ENCODE measurements around the gene CA10.

CA10 gene

DNA sequence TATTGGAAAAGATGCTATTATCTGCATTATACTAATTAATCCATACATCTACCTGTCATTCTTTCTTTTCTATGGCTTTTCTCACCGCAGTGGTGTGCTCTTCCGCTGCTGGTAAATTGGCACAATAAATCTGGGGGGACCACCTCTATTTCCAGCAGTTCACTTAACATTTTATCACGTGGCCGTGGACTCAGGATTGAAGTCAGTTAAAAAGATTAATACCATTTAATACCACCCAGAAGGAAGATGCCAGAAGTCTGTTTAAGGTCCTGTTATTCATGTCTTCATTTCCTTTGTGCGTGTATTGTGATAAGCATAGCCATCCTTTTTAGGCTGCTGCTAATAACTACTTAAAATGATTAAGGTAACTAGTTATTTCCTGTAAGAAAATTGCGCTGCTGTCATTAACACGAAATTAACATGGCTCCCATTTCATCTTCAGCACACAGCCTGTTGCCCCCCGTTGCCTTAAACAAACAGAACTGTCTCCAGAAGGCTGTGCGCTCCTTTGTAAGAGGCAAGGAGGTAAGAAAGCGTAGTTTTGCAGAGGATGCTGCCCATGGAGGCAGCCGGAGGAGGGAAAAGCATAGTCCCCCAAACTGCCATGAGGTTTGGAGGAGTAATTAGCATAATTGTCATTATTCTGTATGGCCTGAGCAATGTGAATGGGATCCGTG lies 483.8 kb downstream of the CA10 start:
- no peaks in the 10 kb centered on the region for H3K27me3 ChIP-seq (ENCODE audit: control insufficient read depth, insufficient read depth, low read length)
- H3K9me3 ChIP-seq (ENCODE audit: control insufficient read depth, low read length), result no peaks in the 10 kb centered on the region
- no peaks in the 10 kb centered on the region for H3K36me3 ChIP-seq (ENCODE audit: control insufficient read depth, insufficient read depth, low read length)
- H3K9ac ChIP-seq, result no peak overlapping the region
- no peaks in the 10 kb centered on the region for H3K4me1 ChIP-seq
- no peak overlapping the region for H2AFZ ChIP-seq
- H3K27ac ChIP-seq, result no peak overlapping the region
- no peak overlapping the region for H3K4me3 ChIP-seq (ENCODE audit: low read depth, low read length)
- no peaks in the 10 kb centered on the region for H3K79me2 ChIP-seq
- TF ChIP-seq, protein P1, sequence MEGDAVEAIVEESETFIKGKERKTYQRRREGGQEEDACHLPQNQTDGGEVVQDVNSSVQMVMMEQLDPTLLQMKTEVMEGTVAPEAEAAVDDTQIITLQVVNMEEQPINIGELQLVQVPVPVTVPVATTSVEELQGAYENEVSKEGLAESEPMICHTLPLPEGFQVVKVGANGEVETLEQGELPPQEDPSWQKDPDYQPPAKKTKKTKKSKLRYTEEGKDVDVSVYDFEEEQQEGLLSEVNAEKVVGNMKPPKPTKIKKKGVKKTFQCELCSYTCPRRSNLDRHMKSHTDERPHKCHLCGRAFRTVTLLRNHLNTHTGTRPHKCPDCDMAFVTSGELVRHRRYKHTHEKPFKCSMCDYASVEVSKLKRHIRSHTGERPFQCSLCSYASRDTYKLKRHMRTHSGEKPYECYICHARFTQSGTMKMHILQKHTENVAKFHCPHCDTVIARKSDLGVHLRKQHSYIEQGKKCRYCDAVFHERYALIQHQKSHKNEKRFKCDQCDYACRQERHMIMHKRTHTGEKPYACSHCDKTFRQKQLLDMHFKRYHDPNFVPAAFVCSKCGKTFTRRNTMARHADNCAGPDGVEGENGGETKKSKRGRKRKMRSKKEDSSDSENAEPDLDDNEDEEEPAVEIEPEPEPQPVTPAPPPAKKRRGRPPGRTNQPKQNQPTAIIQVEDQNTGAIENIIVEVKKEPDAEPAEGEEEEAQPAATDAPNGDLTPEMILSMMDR (IDR thresholded peaks at IDR 0.05), result no peak
- H3K4me2 ChIP-seq (ENCODE audit: low read length), result no peak overlapping the region

DNA sequence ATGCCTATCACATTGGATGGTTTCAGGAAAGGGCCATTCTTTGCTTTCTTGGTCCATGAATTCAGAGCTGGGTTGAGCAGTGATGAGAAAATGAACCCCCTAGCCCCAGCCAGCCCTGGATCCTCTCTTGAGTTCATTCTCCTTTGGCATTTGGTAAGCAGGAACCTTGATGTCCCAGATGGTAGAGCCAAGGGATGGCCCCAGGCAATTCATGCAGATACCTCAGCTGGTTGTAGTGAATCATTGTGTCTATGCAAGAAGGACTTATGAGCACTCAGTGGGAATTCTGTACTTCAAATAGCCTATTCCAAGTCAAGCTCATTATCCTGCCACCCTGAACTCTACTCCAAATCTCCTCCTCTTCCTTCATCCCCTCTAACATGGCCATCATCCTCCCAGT lies 485.4 kb downstream of the CA10 start:
- no peaks in the 10 kb centered on the region for H3K4me1 ChIP-seq
- no peaks in the 10 kb centered on the region for H3K79me2 ChIP-seq
- no peak overlapping the region for H3K4me3 ChIP-seq (ENCODE audit: low read depth, low read length)
- H3K9me3 ChIP-seq (ENCODE audit: control insufficient read depth, low read length), result no peaks in the 10 kb centered on the region
- no peak overlapping the region for H3K4me2 ChIP-seq (ENCODE audit: low read length)
- H2AFZ ChIP-seq, result no peak overlapping the region
- no peaks in the 10 kb centered on the region for H3K36me3 ChIP-seq (ENCODE audit: control insufficient read depth, insufficient read depth, low read length)
- TF ChIP-seq, protein P1 (IDR thresholded peaks at IDR 0.05), result no peak
- no peaks in the 10 kb centered on the region for H3K27me3 ChIP-seq (ENCODE audit: control insufficient read depth, insufficient read depth, low read length)
- no peak overlapping the region for H3K27ac ChIP-seq
- H3K9ac ChIP-seq, result no peak overlapping the region

DNA sequence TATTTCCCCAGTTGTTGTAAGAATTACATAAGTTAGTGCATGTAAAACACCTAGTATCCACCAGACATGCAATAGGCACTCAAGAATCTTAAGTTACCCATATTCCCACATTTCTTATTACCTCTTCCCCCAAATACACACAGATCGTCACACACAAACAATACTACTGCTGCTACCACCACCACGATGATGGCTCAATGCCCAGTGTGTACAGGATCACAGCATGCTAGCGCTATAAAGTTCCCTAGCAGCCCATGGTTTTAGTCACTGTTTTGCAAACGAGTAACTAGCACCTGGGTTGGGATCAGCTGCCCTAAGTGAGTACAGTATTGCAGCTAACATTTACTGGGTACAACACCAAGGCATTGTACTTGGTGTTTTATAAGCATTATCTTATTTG lies 486.4 kb downstream of the CA10 start:
- TF ChIP-seq, protein P1 (IDR thresholded peaks at IDR 0.05), result no peak
- no peaks in the 10 kb centered on the region for H3K4me1 ChIP-seq

DNA sequence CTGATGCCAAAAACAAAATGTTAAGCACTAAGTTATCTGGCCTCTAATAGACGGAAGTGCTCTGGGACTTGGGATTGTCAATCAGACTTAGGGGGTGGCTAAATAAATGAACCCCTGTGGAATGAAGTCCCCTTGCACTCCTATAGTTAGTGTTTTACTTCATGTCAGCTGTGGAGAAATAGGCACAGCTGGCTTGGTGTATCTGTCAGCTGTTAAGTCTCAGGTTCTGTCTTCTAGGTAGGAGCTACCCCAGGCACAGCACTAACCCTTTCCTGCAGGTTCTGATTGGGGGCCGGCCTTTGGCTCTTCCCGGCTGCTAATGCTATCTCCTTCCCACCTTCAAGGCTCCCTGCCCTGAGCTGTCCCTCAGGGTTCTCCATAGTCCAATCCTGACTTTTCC lies 487.6 kb downstream of the CA10 start:
- no peak overlapping the region for H2AFZ ChIP-seq
- no peaks in the 10 kb centered on the region for H3K36me3 ChIP-seq (ENCODE audit: control insufficient read depth, insufficient read depth, low read length)
- TF ChIP-seq, protein P1 (IDR thresholded peaks at IDR 0.05), result no peak
- H3K9me3 ChIP-seq (ENCODE audit: control insufficient read depth, low read length), result no peaks in the 10 kb centered on the region
- no peaks in the 10 kb centered on the region for H3K79me2 ChIP-seq
- H3K4me3 ChIP-seq (ENCODE audit: low read depth, low read length), result no peak overlapping the region
- no peak overlapping the region for H3K9ac ChIP-seq
- H3K4me2 ChIP-seq (ENCODE audit: low read length), result no peak overlapping the region
- no peaks in the 10 kb centered on the region for H3K27me3 ChIP-seq (ENCODE audit: control insufficient read depth, insufficient read depth, low read length)
- H3K4me1 ChIP-seq, result no peaks in the 10 kb centered on the region
- no peak overlapping the region for H3K27ac ChIP-seq

More for the DNA sequence above, 486.4 kb downstream of the CA10 start:
- no peaks in the 10 kb centered on the region for H3K9me3 ChIP-seq (ENCODE audit: control insufficient read depth, low read length)
- no peak overlapping the region for H2AFZ ChIP-seq
- no peaks in the 10 kb centered on the region for H3K36me3 ChIP-seq (ENCODE audit: control insufficient read depth, insufficient read depth, low read length)
- no peak overlapping the region for H3K4me2 ChIP-seq (ENCODE audit: low read length)
- H3K27me3 ChIP-seq (ENCODE audit: control insufficient read depth, insufficient read depth, low read length), result no peaks in the 10 kb centered on the region
- no peaks in the 10 kb centered on the region for H3K79me2 ChIP-seq
- no peak overlapping the region for H3K9ac ChIP-seq
- no peak overlapping the region for H3K4me3 ChIP-seq (ENCODE audit: low read depth, low read length)
- no peak overlapping the region for H3K27ac ChIP-seq

DNA sequence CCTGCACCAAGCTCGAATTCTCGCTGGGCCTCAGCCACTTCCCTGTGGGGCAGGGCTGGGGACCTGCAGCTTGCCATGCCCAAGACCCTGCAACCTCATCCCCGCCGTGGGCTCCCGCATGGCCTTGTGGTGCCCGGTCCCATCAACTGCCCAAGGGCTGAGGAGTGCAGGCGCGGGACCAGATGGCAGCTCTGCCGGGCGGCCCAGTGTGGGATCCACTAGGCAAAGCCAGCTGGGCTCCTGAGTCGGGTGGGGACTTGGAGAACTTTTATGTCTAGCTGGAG lies 489.6 kb downstream of the CA10 start:
- Histone ChIP-seq H3K9me3 (ENCODE audit: control insufficient read depth, low read length) (no peaks in the 10 kb centered on the region), H3K4me1 (no peaks in the 10 kb centered on the region), H3K36me3 (ENCODE audit: control insufficient read depth, insufficient read depth, low read length) (no peaks in the 10 kb centered on the region), H3K4me3 (ENCODE audit: low read depth, low read length) (no peak overlapping the region), H3K4me2 (ENCODE audit: low read length) (no peak overlapping the region), H3K27me3 (ENCODE audit: control insufficient read depth, insufficient read depth, low read length) (no peaks in the 10 kb centered on the region), H3K27ac (no peak overlapping the region), H3K79me2 (no peaks in the 10 kb centered on the region), H3K9ac (no peak overlapping the region), H2AFZ (no peak overlapping the region)
- TF ChIP-seq, protein P1 (IDR thresholded peaks at IDR 0.05), result no peak

Data from parathyroid adenoma (tissue), 2 donors.